Measurements from ENCODE around the gene FAM174B.

The FAM174B gene

GRCh38 chr15:92602267-92602593 lies 53.3 kb downstream of the FAM174B start:
- in situ Hi-C loops (cut with MboI; ENCODE audit: low sequenced_read_pairs): no loop called here

GRCh38 chr15:92601592-92602266 lies 53.8 kb downstream of the FAM174B start:
- in situ Hi-C loops (cut with MboI; ENCODE audit: low sequenced_read_pairs): no loop called here

- in situ Hi-C loops (cut with MboI; ENCODE audit: low sequenced_read_pairs): no loop called here
Observed at GRCh38 chr15:92600856-92601255, 54.7 kb downstream of the FAM174B start.

GRCh38 chr15:92599394-92599970 lies 56.1 kb downstream of the FAM174B start:
- in situ Hi-C loops (cut with MboI; ENCODE audit: low sequenced_read_pairs): no loop called here

GRCh38 chr15:92597548-92597947 lies 58.0 kb downstream of the FAM174B start:
- in situ Hi-C loops (cut with MboI; ENCODE audit: low sequenced_read_pairs): no loop called here

GRCh38 chr15:92596623-92597022 lies 59.0 kb downstream of the FAM174B start:
- in situ Hi-C loops (cut with MboI; ENCODE audit: low sequenced_read_pairs): no loop called here

GRCh38 chr15:92595506-92596381 lies 59.8 kb downstream of the FAM174B start:
- in situ Hi-C loops (cut with MboI; ENCODE audit: low sequenced_read_pairs): no loop called here

- in situ Hi-C loops (cut with MboI; ENCODE audit: low sequenced_read_pairs): no loop called here
Observed at GRCh38 chr15:92591275-92591674, 64.3 kb downstream of the FAM174B start.

- in situ Hi-C loops (cut with MboI; ENCODE audit: low sequenced_read_pairs): no loop called here
Observed at GRCh38 chr15:92586966-92587365, 68.6 kb downstream of the FAM174B start.

- in situ Hi-C loops (cut with MboI; ENCODE audit: low sequenced_read_pairs): no loop called here
Observed at GRCh38 chr15:92586383-92586942, 69.1 kb downstream of the FAM174B start.

- in situ Hi-C loops (cut with MboI; ENCODE audit: low sequenced_read_pairs): no loop called here
Observed at GRCh38 chr15:92584105-92584504, 71.5 kb downstream of the FAM174B start.

GRCh38 chr15:92583096-92584034 lies 72.2 kb downstream of the FAM174B start:
- in situ Hi-C loops (cut with MboI; ENCODE audit: low sequenced_read_pairs): no loop called here

GRCh38 chr15:92582206-92582605 lies 73.4 kb downstream of the FAM174B start:
- in situ Hi-C loops (cut with MboI; ENCODE audit: low sequenced_read_pairs): no loop called here

- in situ Hi-C loops (cut with MboI; ENCODE audit: low sequenced_read_pairs): no loop called here
Observed at GRCh38 chr15:92580933-92581445, 74.6 kb downstream of the FAM174B start.

- in situ Hi-C loops (cut with MboI; ENCODE audit: low sequenced_read_pairs): no loop called here
Observed at GRCh38 chr15:92580521-92580920, 75.1 kb downstream of the FAM174B start.

GRCh38 chr15:92579931-92580470 lies 75.6 kb downstream of the FAM174B start:
- in situ Hi-C loops (cut with MboI; ENCODE audit: low sequenced_read_pairs): no loop called here

GRCh38 chr15:92579486-92579885 lies 76.1 kb downstream of the FAM174B start:
- in situ Hi-C loops (cut with MboI; ENCODE audit: low sequenced_read_pairs): no loop called here

GRCh38 chr15:92578096-92578835 lies 77.3 kb downstream of the FAM174B start:
- in situ Hi-C loops (cut with MboI; ENCODE audit: low sequenced_read_pairs): no loop called here

GRCh38 chr15:92576597-92577200 lies 78.9 kb downstream of the FAM174B start:
- in situ Hi-C loops (cut with MboI; ENCODE audit: low sequenced_read_pairs): no loop called here
